GM10266 (cell line): Measurements from ENCODE around the gene FGD6.

Experiments used
- DNase-seq: peaks from one replicate; pipeline ENCODE4 v3.0.0; 2012; ENCODE audit errors: extremely low spot score
- TF ChIP-seq, protein P1 (sequence below): IDR thresholded peaks from 2 replicates; pipeline ENCODE4 v1.5.1; 2012; ENCODE audit warnings: mild to moderate bottlenecking, low read depth; ENCODE audit not compliant: control insufficient read depth, insufficient read depth; ENCODE audit errors: missing control alignments

The FGD6 gene

DNA sequence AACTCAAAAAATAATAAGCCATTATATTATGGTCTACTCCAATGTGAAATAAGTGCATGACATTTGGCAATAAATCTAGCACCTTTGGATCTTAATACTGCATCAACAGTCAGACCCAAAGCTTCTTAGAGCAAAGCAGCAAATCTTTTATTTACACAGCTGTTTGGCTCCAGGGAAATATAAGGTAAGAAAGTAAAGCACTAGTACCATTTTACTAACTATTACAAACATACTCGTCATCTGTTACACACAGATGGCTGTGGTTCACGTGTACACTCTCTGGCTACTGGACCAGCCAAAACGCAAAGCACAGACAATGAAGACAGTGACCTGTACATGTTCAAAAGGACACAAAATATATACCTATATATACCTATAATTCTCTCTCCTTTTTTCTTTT lies 2.8 kb downstream of the FGD6 start:
- DNase-seq = no peak
- TF ChIP-seq, protein P1, sequence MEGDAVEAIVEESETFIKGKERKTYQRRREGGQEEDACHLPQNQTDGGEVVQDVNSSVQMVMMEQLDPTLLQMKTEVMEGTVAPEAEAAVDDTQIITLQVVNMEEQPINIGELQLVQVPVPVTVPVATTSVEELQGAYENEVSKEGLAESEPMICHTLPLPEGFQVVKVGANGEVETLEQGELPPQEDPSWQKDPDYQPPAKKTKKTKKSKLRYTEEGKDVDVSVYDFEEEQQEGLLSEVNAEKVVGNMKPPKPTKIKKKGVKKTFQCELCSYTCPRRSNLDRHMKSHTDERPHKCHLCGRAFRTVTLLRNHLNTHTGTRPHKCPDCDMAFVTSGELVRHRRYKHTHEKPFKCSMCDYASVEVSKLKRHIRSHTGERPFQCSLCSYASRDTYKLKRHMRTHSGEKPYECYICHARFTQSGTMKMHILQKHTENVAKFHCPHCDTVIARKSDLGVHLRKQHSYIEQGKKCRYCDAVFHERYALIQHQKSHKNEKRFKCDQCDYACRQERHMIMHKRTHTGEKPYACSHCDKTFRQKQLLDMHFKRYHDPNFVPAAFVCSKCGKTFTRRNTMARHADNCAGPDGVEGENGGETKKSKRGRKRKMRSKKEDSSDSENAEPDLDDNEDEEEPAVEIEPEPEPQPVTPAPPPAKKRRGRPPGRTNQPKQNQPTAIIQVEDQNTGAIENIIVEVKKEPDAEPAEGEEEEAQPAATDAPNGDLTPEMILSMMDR = no peak

DNA sequence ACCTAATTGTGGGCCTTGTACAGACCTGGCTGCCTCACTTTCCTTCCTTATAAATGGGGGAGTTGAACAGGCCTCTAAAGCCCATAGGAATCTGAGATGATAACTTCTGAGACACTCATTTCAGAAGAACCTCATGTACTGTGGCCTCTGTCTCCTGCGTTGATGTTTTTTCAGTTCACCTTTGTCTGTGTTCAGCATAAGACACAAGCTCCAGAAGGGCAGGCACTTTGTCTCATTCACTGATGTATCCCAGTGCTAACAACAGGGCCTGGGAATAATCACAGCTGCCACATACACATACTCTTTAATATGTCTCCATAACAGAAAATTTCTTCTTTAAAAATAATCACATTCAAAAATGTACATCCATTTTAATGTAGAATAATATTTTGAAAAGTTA lies 3.3 kb downstream of the FGD6 start:
- DNase-seq = no peak
- TF ChIP-seq, protein P1 = no peak

DNA sequence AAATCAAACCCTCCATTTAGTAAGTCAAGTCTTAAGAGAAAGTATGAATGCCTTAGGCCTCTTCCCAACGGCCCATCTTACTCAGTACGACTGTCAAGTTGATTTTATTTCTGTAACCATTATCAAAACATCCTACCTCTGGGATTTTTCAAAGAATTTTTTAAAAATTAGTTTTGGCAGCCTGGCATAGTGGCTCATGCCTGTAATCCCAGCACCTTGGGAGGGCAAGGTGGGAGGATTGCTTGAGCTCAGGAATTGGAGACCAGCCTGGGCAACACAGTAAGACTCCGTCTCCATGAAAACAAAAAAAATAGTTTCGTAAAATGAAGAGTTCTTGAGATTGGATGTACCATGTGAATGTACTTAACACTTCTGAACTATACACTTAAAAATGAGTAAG lies 4.1 kb downstream of the FGD6 start:
- no peak for DNase-seq
- TF ChIP-seq, protein P1 = no peak

DNA sequence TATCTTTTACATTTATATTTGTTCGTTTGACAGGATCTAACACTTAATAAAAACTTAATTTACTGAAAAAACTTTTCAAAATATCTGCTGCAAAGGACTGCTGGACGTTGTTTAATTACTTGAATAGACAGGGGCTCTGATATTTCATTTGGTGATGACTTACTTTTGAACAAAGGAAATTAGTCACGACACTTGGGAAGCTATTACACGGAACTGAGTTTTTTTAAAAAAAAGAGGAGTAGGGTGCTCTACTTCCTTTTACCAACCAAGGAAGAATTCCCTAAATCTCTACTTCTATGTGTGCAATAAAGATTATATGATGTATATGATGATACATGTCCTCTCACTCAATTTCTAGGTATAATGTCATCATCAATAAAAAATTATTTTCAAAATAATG lies 4.7 kb downstream of the FGD6 start:
- TF ChIP-seq, protein P1 = no peak
- no peak for DNase-seq

DNA sequence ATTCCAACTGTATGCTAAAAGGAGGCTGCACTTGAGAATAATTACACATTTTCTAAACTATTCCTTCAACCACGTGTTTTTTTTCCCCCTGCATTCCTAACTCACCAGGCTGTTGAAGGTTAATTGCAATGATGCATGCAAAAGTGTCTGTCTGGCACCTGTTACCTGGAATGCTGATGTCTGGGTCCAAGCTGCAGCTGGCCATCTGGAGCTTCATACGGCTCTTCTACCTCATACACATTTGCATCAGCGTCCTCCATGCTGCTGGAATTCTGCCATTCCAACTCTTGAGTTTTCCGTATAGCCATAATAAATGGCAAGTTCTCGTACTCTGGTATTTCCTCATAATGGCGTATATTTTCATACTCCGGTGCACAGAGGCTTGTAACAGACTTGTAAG lies 8.6 kb downstream of the FGD6 start:
- TF ChIP-seq, protein P1 = no peak
- no peak for DNase-seq

DNA sequence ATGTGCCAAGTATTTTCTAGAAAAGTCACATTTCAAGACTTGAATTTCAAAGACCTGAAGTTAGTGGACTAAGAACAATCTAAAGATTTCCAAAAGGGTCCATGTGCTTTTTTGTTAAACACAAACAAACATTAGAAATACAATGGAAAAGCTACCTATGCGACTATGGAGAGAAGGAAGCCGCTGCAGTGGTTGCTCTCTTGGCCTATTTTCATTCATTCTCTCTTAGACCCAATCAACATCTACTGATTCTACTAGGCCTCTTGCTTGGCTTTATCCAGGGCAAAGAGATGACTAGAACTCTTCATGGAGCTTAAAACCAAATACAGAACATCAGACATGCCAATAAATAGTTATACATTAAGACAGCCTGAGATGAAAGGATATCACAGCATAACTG lies 9.9 kb downstream of the FGD6 start:
- no peak for DNase-seq
- TF ChIP-seq, protein P1 = no peak

DNA sequence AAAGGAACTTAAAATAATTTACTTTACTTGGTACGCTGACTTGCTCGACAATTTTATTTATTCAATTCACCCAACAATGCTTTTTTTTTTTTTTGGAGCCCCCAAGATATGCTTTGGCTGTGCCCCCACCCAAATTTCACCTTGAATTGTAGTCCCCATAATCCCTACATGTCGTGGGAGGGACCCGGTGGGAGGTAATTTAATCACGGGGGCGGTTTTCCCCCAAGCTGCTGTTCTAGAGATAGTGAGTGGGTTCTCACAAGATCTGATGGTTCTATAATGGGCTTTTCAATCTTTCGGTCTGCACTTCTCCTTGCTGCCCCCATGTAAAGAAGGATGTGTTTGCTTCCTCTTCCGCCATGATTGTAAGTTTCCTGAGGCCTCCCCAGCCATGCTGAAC lies 10.4 kb downstream of the FGD6 start:
- TF ChIP-seq, protein P1 = no peak
- DNase-seq = no peak
